Measurements from ENCODE around the gene VAV2.
A peak's percentile ranks its signal among the peaks of the same experiment; 100 is the strongest.

The VAV2 gene

GRCh38 chr9:133991964-133992779 is at the start of gene VAV2:
Gene VAV2 (minus strand): TSS chr9:133992324. CDS start chr9:133992278, 46 bp downstream.
- DNase-seq (ENCODE audit: low read depth): peak; percentile 23

- no peak for DNase-seq (ENCODE audit: low read depth)
Measured at GRCh38 chr9:134041649-134041962, 49.5 kb upstream of the VAV2 start.

- DNase-seq (ENCODE audit: low read depth): no peak
Measured at GRCh38 chr9:134040781-134041648, 48.9 kb upstream of the VAV2 start.

DNA sequence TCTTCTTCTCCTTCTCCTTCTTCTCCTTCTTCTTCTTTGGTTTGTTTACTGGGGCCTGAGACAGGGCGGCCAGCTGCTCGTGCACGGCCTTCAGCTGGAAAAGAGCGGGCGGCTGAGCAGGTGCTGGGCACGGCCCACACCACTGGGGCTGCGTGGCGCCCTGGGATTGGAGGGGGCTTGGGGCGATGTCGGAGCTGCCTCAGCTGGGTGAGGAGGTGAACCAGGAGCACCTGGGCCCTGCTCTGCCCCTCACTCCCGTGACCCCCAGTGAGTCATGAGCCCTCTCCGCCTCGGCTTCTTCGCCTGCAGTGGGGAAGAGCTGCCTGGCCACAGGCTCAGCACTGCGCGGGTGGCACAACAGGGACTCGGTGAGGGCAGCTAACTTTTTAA is 48.0 kb upstream of the VAV2 start:
- no peak for DNase-seq (ENCODE audit: low read depth)

- no peak for DNase-seq (ENCODE audit: low read depth)
Measured at GRCh38 chr9:134039386-134040175, 47.5 kb upstream of the VAV2 start.

DNA sequence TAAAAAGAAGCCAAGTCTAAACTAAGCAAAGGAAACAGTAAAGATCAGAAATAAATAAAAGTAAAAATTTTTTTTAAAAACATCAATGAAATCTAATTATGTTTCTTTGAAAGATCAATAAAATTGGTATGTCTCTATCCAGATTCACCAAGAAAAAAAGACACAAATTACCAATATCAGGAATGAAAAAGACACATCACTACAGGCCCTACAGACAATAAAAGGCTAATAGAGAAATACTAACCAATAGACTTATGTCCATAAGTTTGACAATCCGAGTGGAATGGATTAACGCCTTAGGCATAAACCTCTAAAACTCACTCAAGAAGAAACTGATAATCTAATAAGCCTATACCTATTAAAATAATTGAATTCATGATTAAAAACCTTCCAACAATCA is 45.5 kb upstream of the VAV2 start:
- DNase-seq (ENCODE audit: low read depth): no peak

- no peak for DNase-seq (ENCODE audit: low read depth)
Measured at GRCh38 chr9:134036130-134036529, 44.0 kb upstream of the VAV2 start.

DNA sequence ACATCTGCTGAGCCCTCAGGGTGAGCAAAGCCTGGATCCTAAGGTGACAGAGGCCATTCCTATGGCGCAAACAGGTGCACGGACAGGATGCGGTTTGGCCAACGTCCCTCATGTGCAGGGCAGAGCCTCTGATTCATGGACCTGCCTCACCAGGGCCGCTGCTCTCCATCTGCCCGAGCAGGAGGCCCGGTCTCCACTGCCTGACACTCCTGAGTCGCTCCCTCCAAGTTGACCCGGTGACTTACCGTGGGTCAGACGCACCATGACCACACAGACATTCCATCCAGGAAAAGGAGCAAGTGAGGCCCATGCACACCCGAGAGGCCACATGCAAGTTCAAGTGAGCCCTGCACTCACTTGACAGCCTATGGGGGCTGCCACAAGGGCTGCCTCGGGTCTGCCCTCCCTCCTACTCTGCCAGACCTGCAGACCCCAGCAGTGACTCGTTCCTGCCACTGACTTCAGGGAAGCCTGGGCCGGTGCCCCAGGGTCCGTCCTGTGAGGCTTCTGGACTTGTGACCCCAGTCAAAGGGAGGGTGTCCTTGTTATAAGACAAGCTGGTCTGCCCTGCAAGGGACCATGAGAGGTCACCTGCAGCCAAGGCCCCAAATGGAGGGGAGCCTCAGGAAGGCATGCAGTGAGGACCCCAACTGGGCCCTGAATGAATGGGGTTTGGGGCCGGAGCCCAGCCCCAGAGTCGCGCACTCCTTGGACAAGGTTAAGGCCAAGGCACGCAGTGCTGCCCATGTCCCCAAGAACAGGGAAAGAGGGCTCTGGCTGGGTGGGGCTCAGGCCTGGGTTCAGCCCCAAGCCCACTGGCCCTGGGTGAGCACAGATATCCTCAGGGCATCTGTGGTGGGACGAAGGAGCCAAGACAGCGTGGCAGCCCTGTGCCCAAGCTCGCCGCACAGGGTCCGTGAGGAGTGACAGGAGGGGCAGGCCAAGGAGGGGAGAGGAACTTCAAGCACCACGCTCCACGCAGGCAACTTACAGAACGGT is 43.2 kb upstream of the VAV2 start:
- no peak for DNase-seq (ENCODE audit: low read depth)

- DNase-seq (ENCODE audit: low read depth): no peak
Measured at GRCh38 chr9:134034215-134035040, 42.3 kb upstream of the VAV2 start.

DNA sequence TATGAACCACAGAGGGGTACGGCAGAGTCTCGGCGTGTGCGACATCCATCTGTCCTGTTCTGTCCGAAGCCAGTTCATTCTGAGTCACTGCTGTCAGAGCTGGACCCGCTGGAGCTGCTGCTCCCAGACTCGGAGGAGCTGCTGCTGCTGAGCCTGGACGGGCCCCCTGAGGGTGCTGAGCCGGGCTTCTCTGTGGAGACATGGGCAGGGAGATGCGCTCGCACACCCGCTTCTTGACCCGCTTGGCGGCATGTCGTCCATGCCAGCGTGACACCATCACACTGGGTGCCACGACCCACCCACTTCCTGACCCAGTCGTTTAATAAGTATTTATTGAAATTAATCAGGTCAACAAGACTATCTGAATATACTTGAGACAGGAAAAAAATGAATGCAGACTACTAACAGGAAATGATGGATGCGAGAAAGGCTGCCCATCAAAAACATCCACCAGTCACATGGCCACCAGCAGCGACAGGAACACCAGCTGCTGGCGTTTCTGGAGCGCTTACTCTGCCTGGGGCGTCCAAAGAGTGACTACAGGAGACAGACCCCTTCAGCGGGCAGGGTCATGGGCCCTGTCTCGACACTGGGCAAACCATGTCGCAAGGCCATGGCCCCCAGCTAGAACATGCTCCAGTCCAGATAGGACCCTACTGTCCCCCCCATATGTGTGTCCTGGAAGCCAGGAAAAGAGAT is 41.5 kb upstream of the VAV2 start:
- no peak for DNase-seq (ENCODE audit: low read depth)

DNA sequence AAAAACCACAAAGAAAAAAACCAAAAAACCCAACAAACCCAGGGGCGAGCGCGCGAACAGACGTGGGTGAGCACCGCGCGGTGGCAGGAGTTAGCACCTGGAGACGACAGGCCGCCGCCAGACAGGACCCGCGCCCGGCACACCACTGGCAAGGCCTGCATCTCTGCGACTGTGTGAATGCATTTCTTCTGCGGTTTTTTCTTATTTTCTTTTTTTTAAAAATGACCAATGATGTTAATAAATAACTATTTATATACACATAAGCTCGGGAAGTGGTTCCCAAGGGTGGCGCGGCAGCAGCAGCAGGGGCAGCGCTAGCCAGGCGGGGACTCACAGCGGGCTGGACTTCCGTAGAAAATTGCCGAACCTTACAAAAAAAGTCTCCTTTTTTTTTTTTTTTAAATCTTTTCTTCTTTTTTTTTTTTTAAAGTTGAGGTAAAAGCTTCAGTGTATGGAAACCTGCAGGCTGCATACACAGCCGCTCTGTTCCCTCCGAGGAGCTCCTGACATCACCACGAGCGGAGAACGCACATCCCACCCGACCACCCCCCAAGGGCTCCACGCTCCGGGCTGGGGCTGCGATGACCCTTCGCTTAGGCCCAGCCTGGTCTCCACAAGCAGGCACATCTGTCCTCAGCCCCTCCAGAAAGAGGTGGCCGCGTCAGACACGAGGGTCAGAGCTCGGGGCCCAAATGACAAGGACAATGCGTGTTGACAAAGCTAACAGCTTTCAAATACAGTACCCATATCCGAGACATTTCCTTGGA is 40.5 kb upstream of the VAV2 start:
- no peak for DNase-seq (ENCODE audit: low read depth)

DNA sequence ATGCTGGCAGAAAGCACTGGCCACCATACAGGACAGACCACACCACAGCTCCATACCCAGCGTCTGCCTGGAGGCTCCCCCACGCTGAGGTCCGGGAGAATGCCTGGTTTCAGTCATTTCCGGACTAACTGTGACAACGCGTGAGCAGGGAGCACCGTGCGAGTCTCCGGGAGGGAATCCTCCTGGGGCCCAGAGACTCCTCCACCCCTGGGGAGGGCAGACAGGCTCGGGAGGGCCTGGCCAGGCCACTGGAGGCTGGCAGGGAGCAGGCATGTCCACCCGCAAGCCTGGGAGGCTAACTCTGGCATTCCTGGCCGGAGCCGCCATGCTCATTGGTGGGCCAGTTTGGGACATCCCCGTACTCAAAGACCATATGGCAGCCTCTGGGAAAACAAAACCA is 39.7 kb upstream of the VAV2 start:
- no peak for DNase-seq (ENCODE audit: low read depth)

GRCh38 chr9:134030821-134031470 is 38.8 kb upstream of the VAV2 start:
- no peak for DNase-seq (ENCODE audit: low read depth)

GRCh38 chr9:134029248-134030226 is 37.4 kb upstream of the VAV2 start:
- no peak for DNase-seq (ENCODE audit: low read depth)

- no peak for DNase-seq (ENCODE audit: low read depth)
Measured at GRCh38 chr9:134028575-134029247, 36.6 kb upstream of the VAV2 start.

DNA sequence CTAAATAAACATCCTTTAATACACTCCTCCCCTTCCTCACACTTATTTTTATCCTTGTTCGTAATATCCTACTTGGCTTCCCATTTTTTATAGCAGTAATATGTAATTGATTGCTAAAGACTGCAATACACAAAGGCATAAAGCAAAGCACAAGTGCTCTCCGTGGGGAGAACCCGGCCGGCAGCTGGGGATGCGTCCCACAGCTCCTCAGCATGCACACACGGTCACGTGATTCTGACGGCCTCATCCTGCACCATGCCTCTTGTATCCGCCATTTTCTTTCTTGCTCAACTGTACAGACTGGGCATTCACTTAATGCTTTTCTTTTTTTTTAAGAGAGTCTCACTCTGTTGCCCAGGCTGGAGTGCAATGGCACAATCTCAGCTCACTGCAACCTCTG is 36.0 kb upstream of the VAV2 start:
- DNase-seq (ENCODE audit: low read depth): no peak

GRCh38 chr9:134027561-134027960 is 35.4 kb upstream of the VAV2 start:
- DNase-seq (ENCODE audit: low read depth): no peak
